GM20000 (cell line): Measurements from ENCODE around the gene DLEC1.

ENCODE experiments used
- DNase-seq: peaks from one replicate; pipeline ENCODE4 v3.0.0; 2012; ENCODE audit warnings: low spot score
- CTCF ChIP-seq: IDR thresholded peaks from 2 replicates; pipeline ENCODE4 v1.5.1; 2012; ENCODE audit warnings: mild to moderate bottlenecking, control low read depth; ENCODE audit errors: extremely low read depth, missing control alignments

DLEC1 gene

GRCh38 chr3:38039101-38039898, at the start of gene DLEC1:
TSS of gene DLEC1 (plus strand) at chr3:38039208. CDS start at chr3:38039226, 18 bp downstream.
- no peak for TF ChIP-seq CTCF
- peak; percentile 89 for DNase-seq

- no peak for TF ChIP-seq CTCF
- DNase-seq = no peak
Observed at GRCh38 chr3:37989821-37990480, 49.1 kb upstream of the DLEC1 start.

GRCh38 chr3:37990527-37990926, 48.5 kb upstream of the DLEC1 start, which contains the start of gene VILL:
TSS of gene VILL (plus strand) at chr3:37990786. CDS start at chr3:37993673, 2,887 bp downstream.
- no peak for TF ChIP-seq CTCF
- no peak for DNase-seq

- TF ChIP-seq CTCF = no peak
- DNase-seq = no peak
Observed at GRCh38 chr3:37991109-37991508, 47.9 kb upstream of the DLEC1 start.

GRCh38 chr3:37991823-37992222, 47.2 kb upstream of the DLEC1 start:
- no peak for TF ChIP-seq CTCF
- no peak for DNase-seq

GRCh38 chr3:37992271-37993066, 46.5 kb upstream of the DLEC1 start:
- no peak for TF ChIP-seq CTCF
- no peak for DNase-seq
